Neural progenitor cell (in vitro differentiated cells): ENCODE data around the gene CASTOR1. TPM values are rescaled to one million over a fixed set of nuclear protein-coding genes. Genes with fewer than 3 reads are reported as not detected.
A peak's percentile ranks its signal among the peaks of the same experiment; 100 is the strongest.

Experiments
- DNase-seq: peaks from one replicate; pipeline ENCODE4 v3.0.0-alpha.2; 2016; ENCODE audit warnings: low spot score
- H2AFZ ChIP-seq: fragments of 200-600 bp; sonication (generic); replicated peaks from 2 replicates; pipeline ENCODE4 v1.6.1; 2016; ENCODE audit warnings: antibody characterized with exemption
- H3F3A ChIP-seq: fragments of 200-600 bp; sonication (generic); 2 replicates; pipeline ENCODE4 v1.6.1; 2016; ENCODE audit warnings: antibody characterized with exemption, low read depth
- H3K27ac ChIP-seq: fragments of 200-600 bp; sonication (generic); 2 replicates; pipeline ENCODE4 v1.5.1; 2016; ENCODE audit warnings: mild to moderate bottlenecking
- H3K27me3 ChIP-seq: fragments of 200-600 bp; sonication (generic); 2 replicates; pipeline ENCODE4 v1.6.1; 2016; ENCODE audit warnings: mild to moderate bottlenecking, moderate library complexity
- H3K36me3 ChIP-seq: fragments of 200-600 bp; sonication (generic); 2 replicates; pipeline ENCODE4 v1.5.1; 2016
- H3K4me1 ChIP-seq: fragments of 200-600 bp; sonication (generic); 2 replicates; pipeline ENCODE4 v1.6.1; 2016; ENCODE audit warnings: mixed run types
- H3K4me2 ChIP-seq: fragments of 200-600 bp; sonication (generic); 2 replicates; pipeline ENCODE4 v1.6.1; 2016
- H3K4me3 ChIP-seq: fragments of 200-600 bp; sonication (generic); 2 replicates; pipeline ENCODE4 v1.5.1; 2016
- H3K79me2 ChIP-seq: fragments of 200-600 bp; sonication (generic); 2 replicates; pipeline ENCODE4 v1.6.1; 2016; ENCODE audit warnings: low read depth
- H3K9ac ChIP-seq: fragments of 200-600 bp; sonication (generic); 2 replicates; pipeline ENCODE4 v1.6.1; 2016
- H3K9me3 ChIP-seq: fragments of 200-600 bp; sonication (generic); 2 replicates; pipeline ENCODE4 v1.5.1; 2016; ENCODE audit warnings: low read depth
- H4K20me1 ChIP-seq: fragments of 200-600 bp; sonication (generic); 2 replicates; pipeline ENCODE4 v1.6.1; 2016; ENCODE audit warnings: low read depth
- H3K27ac Mint-ChIP-seq: 3 replicates; pipeline ENCODE4 v1.8.0; 2021; ENCODE audit warnings: mixed read lengths
- H3K27me3 Mint-ChIP-seq: 2 replicates; pipeline ENCODE4 v1.8.0; 2022; ENCODE audit warnings: low read depth, mild to moderate bottlenecking, inconsistent platforms, moderate library complexity, mixed read lengths; ENCODE audit not compliant: insufficient read depth
- H3K36me3 Mint-ChIP-seq: 3 replicates; pipeline ENCODE4 v1.8.0; 2021; ENCODE audit warnings: mixed read lengths
- H3K4me1 Mint-ChIP-seq: 3 replicates; pipeline ENCODE4 v1.8.0; 2021; ENCODE audit warnings: mixed read lengths
- H3K4me3 Mint-ChIP-seq: 3 replicates; pipeline ENCODE4 v1.8.0; 2021; ENCODE audit warnings: mild to moderate bottlenecking, moderate library complexity, mixed read lengths
- H3K9me3 Mint-ChIP-seq: 3 replicates; pipeline ENCODE4 v1.8.0; 2020; ENCODE audit warnings: mixed read lengths
- EZH2 ChIP-seq: fragments of 200-600 bp; sonication (generic); IDR thresholded peaks from 2 replicates; pipeline ENCODE4 v1.6.1; 2017; ENCODE audit warnings: antibody characterized with exemption, mild to moderate bottlenecking, moderate library complexity
- EZH2phosphoT487 ChIP-seq: fragments of 200-600 bp; sonication (generic); IDR thresholded peaks from 2 replicates; pipeline ENCODE4 v1.6.1; 2017; ENCODE audit warnings: antibody characterized with exemption
- total RNA-seq: library from RNA; depleted of rRNA; stranded (reverse); fragments of >200 nt; gene quantifications from 2 replicates; pipeline ENCODE4 v1.2.3, GENCODE V29; 2015; ENCODE audit warnings: low replicate concordance
- TF ChIP-seq, protein P1 (sequence below): fragments of 200-600 bp; sonication (generic); IDR thresholded peaks from 2 replicates; pipeline ENCODE4 v1.5.1; 2017; ENCODE audit warnings: antibody characterized with exemption, mild to moderate bottlenecking

Gene CASTOR1
- total RNA-seq, 1 donor from 2014 or later = 6.2 TPM

DNA sequence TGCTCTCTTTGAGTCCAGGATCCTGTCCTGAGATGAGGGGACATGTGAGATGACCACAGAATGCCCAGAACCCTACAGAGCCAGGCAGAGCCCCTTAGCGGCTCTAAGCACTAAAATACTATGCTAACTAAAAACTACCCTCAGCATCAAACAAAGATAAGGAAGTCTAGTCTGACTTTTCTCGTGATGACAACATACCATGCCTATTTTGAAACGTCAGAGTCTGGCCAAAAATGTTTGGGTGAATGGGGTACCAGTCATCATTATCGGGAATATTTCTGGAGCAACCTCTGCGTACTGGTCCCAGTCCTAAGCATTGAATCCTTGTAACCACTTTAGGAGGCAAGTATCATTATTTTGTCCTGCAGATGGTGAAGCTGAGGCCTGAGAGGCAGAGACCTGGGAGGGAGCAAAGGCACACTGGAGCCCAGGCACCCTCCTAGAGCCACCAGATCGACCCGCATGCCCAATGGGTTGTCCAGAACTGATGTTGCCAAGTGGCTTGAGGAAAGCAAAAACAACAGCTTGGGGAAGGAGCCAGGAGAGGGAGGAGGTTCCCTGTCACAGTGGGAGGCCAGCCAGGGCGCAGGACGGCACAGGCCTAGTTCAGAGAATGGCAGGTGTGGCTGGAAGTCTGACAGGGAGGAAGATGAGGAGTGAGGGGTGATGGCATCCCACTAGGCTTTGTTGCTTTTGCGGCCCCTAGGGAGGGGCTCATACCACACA, 15.4 kb downstream of the CASTOR1 start:
- H3K4me1 Mint-ChIP-seq = peaks cover 16% of the 10 kb centered on the region
- H4K20me1 ChIP-seq = no peaks in the 10 kb centered on the region
- no peaks in the 10 kb centered on the region for H3K79me2 ChIP-seq
- no peak overlapping the region for H3K9ac ChIP-seq
- H3K4me2 ChIP-seq = no peak overlapping the region
- DNase-seq = no peak
- H3K27ac ChIP-seq = no peak overlapping the region
- H3K27me3 Mint-ChIP-seq = peaks cover 4% of the 10 kb centered on the region
- no peaks in the 10 kb centered on the region for H3K36me3 ChIP-seq
- H3K9me3 ChIP-seq = no peaks in the 10 kb centered on the region
- no peaks in the 10 kb centered on the region for H3F3A ChIP-seq
- H2AFZ ChIP-seq = no peak overlapping the region
- H3K36me3 Mint-ChIP-seq = no peaks in the 10 kb centered on the region
- no peaks in the 10 kb centered on the region for H3K9me3 Mint-ChIP-seq
- H3K4me3 Mint-ChIP-seq = no peak overlapping the region
- no peak for TF ChIP-seq EZH2
- TF ChIP-seq EZH2phosphoT487 = no peak
- TF ChIP-seq, protein P1, sequence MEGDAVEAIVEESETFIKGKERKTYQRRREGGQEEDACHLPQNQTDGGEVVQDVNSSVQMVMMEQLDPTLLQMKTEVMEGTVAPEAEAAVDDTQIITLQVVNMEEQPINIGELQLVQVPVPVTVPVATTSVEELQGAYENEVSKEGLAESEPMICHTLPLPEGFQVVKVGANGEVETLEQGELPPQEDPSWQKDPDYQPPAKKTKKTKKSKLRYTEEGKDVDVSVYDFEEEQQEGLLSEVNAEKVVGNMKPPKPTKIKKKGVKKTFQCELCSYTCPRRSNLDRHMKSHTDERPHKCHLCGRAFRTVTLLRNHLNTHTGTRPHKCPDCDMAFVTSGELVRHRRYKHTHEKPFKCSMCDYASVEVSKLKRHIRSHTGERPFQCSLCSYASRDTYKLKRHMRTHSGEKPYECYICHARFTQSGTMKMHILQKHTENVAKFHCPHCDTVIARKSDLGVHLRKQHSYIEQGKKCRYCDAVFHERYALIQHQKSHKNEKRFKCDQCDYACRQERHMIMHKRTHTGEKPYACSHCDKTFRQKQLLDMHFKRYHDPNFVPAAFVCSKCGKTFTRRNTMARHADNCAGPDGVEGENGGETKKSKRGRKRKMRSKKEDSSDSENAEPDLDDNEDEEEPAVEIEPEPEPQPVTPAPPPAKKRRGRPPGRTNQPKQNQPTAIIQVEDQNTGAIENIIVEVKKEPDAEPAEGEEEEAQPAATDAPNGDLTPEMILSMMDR = no peak
- H3K4me1 ChIP-seq = peaks cover 7% of the 10 kb centered on the region
- peak overlapping the region; percentile 27 for H3K27ac Mint-ChIP-seq
- no peak overlapping the region for H3K4me3 ChIP-seq
- no peaks in the 10 kb centered on the region for H3K27me3 ChIP-seq

DNA sequence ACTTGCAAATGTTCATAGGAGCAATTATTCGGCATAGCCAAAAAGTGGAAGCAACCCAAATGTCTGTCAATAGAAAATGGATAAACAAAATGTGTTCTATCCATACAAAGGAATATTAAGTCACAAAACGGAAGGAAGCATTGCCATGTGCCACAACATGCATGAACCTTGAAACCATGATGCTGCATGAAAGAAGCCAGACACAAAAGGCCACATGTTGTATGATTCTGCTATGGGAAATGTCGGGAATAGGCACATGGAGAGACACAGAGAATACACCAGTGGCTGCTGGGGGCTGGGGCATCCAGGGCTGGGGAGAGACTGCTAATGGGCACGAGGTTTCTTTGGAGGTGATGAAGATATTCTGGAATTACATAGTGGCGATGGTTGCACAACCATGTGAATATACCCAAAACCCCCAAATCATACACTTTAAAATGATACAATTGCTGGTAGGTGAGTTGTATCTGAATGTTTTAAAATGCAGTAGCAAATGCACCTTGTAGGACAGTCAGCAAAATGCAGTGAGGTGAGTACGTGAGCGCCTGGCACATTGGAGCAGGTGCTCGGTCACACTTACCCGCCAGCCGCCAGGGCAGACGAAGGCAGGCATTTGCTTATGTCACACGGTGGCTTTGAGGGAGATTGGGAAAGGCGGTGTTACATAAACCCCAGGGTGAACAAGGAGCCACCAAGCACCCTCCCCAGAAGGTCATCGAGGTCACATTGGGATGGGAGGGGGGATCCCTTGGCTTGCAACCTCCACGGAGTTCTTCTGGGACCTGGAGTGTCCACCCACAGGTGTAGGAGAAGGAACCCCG, 16.3 kb downstream of the CASTOR1 start:
- Mint-ChIP-seq H3K36me3 (no peaks in the 10 kb centered on the region), H3K4me3 (peak overlapping the region; percentile 17), H3K9me3 (no peaks in the 10 kb centered on the region), H3K27me3 (peaks cover 4% of the 10 kb centered on the region), H3K27ac (no peak overlapping the region), H3K4me1 (peaks cover 10% of the 10 kb centered on the region)
- Histone ChIP-seq H2AFZ (no peak overlapping the region), H3K27me3 (no peaks in the 10 kb centered on the region), H3K4me2 (no peak overlapping the region), H3F3A (no peaks in the 10 kb centered on the region), H3K27ac (no peak overlapping the region), H4K20me1 (no peaks in the 10 kb centered on the region), H3K4me1 (peaks cover 6% of the 10 kb centered on the region), H3K9ac (no peak overlapping the region), H3K79me2 (no peaks in the 10 kb centered on the region), H3K36me3 (no peaks in the 10 kb centered on the region), H3K4me3 (no peak overlapping the region), H3K9me3 (no peaks in the 10 kb centered on the region)
- no peak for DNase-seq
- TF ChIP-seq, protein P1 = no peak
- TF ChIP-seq EZH2phosphoT487 (no peak), EZH2 (no peak)

DNA sequence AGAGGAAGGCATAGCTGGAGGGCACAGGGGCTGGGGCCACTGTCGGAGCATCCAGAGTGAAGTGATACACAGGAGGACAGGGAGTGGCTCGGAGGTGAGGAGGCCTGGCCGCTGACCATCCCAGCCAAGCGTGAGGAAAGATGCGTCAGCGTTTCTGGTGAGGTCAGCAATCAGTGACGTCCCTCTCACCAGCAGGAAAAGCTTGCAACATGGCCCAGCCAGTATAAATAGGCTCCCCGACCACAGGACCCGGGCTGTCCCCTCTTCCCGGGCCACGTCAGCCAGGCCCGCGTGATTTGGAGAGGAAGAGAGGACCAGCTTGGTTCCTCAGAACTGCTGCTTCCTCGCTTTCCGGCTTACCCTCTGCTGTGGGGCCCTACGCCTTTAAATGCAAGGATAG, 18.5 kb downstream of the CASTOR1 start:
- Histone ChIP-seq H2AFZ (no peak overlapping the region), H3K79me2 (no peaks in the 10 kb centered on the region), H3F3A (no peaks in the 10 kb centered on the region), H3K4me3 (no peak overlapping the region), H4K20me1 (no peaks in the 10 kb centered on the region), H3K9me3 (no peaks in the 10 kb centered on the region), H3K9ac (no peak overlapping the region), H3K4me1 (no peaks in the 10 kb centered on the region), H3K27ac (no peak overlapping the region), H3K4me2 (no peak overlapping the region), H3K27me3 (no peaks in the 10 kb centered on the region), H3K36me3 (no peaks in the 10 kb centered on the region)
- no peak overlapping the region for H3K27ac Mint-ChIP-seq
- TF ChIP-seq, protein P1 = no peak
- TF ChIP-seq EZH2 (no peak), EZH2phosphoT487 (no peak)
- DNase-seq = no peak
- H3K27me3 Mint-ChIP-seq = peaks cover 7% of the 10 kb centered on the region
- no peaks in the 10 kb centered on the region for H3K9me3 Mint-ChIP-seq
- no peaks in the 10 kb centered on the region for H3K36me3 Mint-ChIP-seq
- H3K4me1 Mint-ChIP-seq = peaks cover 1% of the 10 kb centered on the region
- H3K4me3 Mint-ChIP-seq = no peak overlapping the region
